CD14-positive monocyte (primary cell): ENCODE measurements around the gene ERC1. TPM values are rescaled to one million over a fixed set of nuclear protein-coding genes. Genes with fewer than 3 reads are reported as not detected.

ENCODE experiments used
- DNase-seq, 3 donors: peaks; one replicate each; pipeline ENCODE4 v3.0.0-alpha.2; 2011 to 2022
- H2AFZ ChIP-seq: 2 replicates; pipeline ENCODE4 v1.6.0; 2012; ENCODE audit warnings: mild to moderate bottlenecking, low read depth, low read length, inconsistent platforms; ENCODE audit not compliant: insufficient read depth, poor library complexity, severe bottlenecking
- H3K27ac ChIP-seq, 2 donors: 1 replicate in 1 of 2; 2 replicates in 1 of 2; pipeline ENCODE4 v1.5.1; 2012 to 2013; ENCODE audit warnings: low read length in 2 of 2, control low read depth in 1 of 2, inconsistent platforms in 1 of 2, low read depth in 1 of 2, mild to moderate bottlenecking in 1 of 2
- H3K27me3 ChIP-seq, 2 donors: one replicate each; pipeline versions ENCODE4 v1.6.0 to v1.6.1; 2011 to 2013; ENCODE audit warnings: low read length in 2 of 2; ENCODE audit not compliant: control insufficient read depth in 2 of 2, insufficient read depth in 2 of 2
- H3K36me3 ChIP-seq, 2 donors: replicated peaks in 1 of 2; 1 replicate in 1 of 2; 2 replicates in 1 of 2; pipeline versions ENCODE4 v1.5.1 to v1.6.1; 2012 to 2013; ENCODE audit warnings: low read length in 2 of 2, control low read depth in 1 of 2, inconsistent platforms in 1 of 2, mild to moderate bottlenecking in 1 of 2; ENCODE audit not compliant: insufficient read depth in 2 of 2, control insufficient read depth in 1 of 2
- H3K4me1 ChIP-seq, 2 donors: 1 replicate in 1 of 2; 2 replicates in 1 of 2; pipeline versions ENCODE4 v1.5.1 to v1.6.1; 2012 to 2013; ENCODE audit warnings: low read length in 2 of 2, control low read depth in 1 of 2, inconsistent platforms in 1 of 2, mild to moderate bottlenecking in 1 of 2, moderate library complexity in 1 of 2; ENCODE audit not compliant: insufficient read depth in 2 of 2, control insufficient read depth in 1 of 2
- H3K4me2 ChIP-seq: replicated peaks from 2 replicates; pipeline ENCODE3; 2012; ENCODE audit warnings: low read length, moderate library complexity, mild to moderate bottlenecking; ENCODE audit not compliant: poor library complexity, severe bottlenecking; ENCODE audit errors: extremely low read depth
- H3K4me3 ChIP-seq, 3 experiments: fragments of 200-600 bp in 1 of 3; sonication (generic) in 1 of 3; replicated peaks in 1 of 3; 1 replicate in 2 of 3; 2 replicates in 1 of 3; pipeline ENCODE4 v1.5.1; 2011 to 2013; ENCODE audit warnings: low read length in 3 of 3, mild to moderate bottlenecking in 3 of 3, control low read depth in 2 of 3, low read depth in 2 of 3, inconsistent platforms in 1 of 3, moderate library complexity in 1 of 3
- H3K79me2 ChIP-seq: 2 replicates; pipeline ENCODE4 v1.6.0; 2012; ENCODE audit warnings: mild to moderate bottlenecking, control low read depth, inconsistent platforms, low read length, moderate library complexity; ENCODE audit not compliant: insufficient read depth
- H3K9ac ChIP-seq: 2 replicates; pipeline ENCODE4 v1.6.0; 2017; ENCODE audit warnings: low read length, mild to moderate bottlenecking; ENCODE audit not compliant: insufficient read depth, poor library complexity, severe bottlenecking
- H3K9me3 ChIP-seq, 2 donors: replicated peaks in 1 of 2; 1 replicate in 1 of 2; 2 replicates in 1 of 2; pipeline versions ENCODE4 v1.5.1 to v1.6.1; 2012 to 2013; ENCODE audit warnings: low read length in 2 of 2, control low read depth in 1 of 2; ENCODE audit not compliant: control insufficient read depth in 1 of 2, insufficient read depth in 1 of 2
- H4K20me1 ChIP-seq: 2 replicates; pipeline ENCODE4 v1.6.0; 2012; ENCODE audit warnings: mild to moderate bottlenecking, low read length, control low read depth, moderate library complexity; ENCODE audit not compliant: insufficient read depth
- H3K27ac Mint-ChIP-seq, 7 donors: one replicate each; pipeline ENCODE4 v1.8.0; 2020; ENCODE audit warnings: mild to moderate bottlenecking in 7 of 7, mixed read lengths in 7 of 7, moderate library complexity in 6 of 7, inconsistent platforms in 2 of 7
- H3K27me3 Mint-ChIP-seq, 3 donors: one replicate each; pipeline ENCODE4 v1.8.0; 2021 to 2022; ENCODE audit warnings: low read depth in 3 of 3, mild to moderate bottlenecking in 3 of 3, mixed read lengths in 3 of 3, moderate library complexity in 3 of 3, inconsistent platforms in 1 of 3
- H3K36me3 Mint-ChIP-seq, 2 donors: one replicate each; pipeline ENCODE4 v1.8.0; 2020; ENCODE audit warnings: mixed read lengths in 2 of 2, inconsistent platforms in 1 of 2, mild to moderate bottlenecking in 1 of 2
- H3K4me1 Mint-ChIP-seq: one replicate; pipeline ENCODE4 v1.8.0; 2020; ENCODE audit warnings: mild to moderate bottlenecking, mixed read lengths
- H3K4me3 Mint-ChIP-seq, 2 donors: one replicate each; pipeline ENCODE4 v1.8.0; 2020; ENCODE audit warnings: mild to moderate bottlenecking in 2 of 2, mixed read lengths in 2 of 2, moderate library complexity in 1 of 2
- H3K9me3 Mint-ChIP-seq, 7 donors: one replicate each; pipeline ENCODE4 v1.8.0; 2020 to 2022; ENCODE audit warnings: mixed read lengths in 7 of 7, mild to moderate bottlenecking in 6 of 7, moderate library complexity in 6 of 7, inconsistent platforms in 2 of 7
- CTCF ChIP-seq: fragments of 200-600 bp; IDR thresholded peaks from one replicate; pipeline ENCODE4 v1.8.0; 2022; ENCODE audit warnings: antibody characterized with exemption, mild to moderate bottlenecking
- WGBS: methylation state at CpG from one replicate; pipeline ENCODE4 v1.1.5; 2013; ENCODE audit warnings: missing lambda C conversion rate; ENCODE audit not compliant: insufficient coverage; 5-methylcytosine and 5-hydroxymethylcytosine counted together
- intact Hi-C, 2 donors: fragments of 100-400 bp; cut with micrococcal nuclease; formaldehyde crosslinking; loops; one replicate each; pipeline versions ENCODE4 v1.15.0 to v1.15.1; 2023
- polyA plus RNA-seq, 3 donors: library from polyadenylated mRNA; depleted of rRNA in 1 of 3; unstranded in 2 of 3; stranded (reverse) in 1 of 3; fragments of 300-500 nt in 2 of 3; fragments of >200 nt in 1 of 3; fragmentation: Illumina TruSeq in 2 of 3; gene quantifications; 1 replicate in 2 of 3; 2 replicates in 1 of 3; pipeline ENCODE4 v1.2.3, GENCODE V29; 2012 to 2021

The ERC1 gene
- polyA plus RNA-seq, 3 donors, result 4.0 to 14.3 (median 5.1) TPM

DNA sequence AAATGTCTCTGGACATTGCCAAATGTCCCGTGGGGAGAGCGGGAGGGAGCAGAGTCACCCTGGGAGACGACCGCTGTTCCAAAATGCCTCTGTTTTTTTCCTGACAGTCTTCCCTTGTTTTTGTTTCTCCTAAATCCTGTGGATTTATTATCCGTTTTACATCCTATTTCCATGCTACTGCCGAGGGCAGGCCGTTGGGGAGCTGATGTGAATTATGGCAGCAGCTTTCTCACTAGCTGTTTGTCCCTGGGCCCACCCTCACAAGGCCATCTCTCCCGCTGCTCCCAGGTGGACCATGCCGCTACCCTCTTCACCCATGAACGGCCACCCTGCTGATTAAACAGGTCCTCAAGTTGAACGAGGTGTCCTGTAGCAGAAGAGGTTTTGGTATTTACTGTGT is 548.1 kb downstream of the ERC1 start:
- Mint-ChIP-seq H3K36me3 (no peaks in the 10 kb centered on the region), H3K4me1 (peaks cover 17% of the 10 kb centered on the region), H3K27ac (no peak overlapping the region), H3K4me3 (peak overlapping the region in 1 of 2 donors; percentile 65), H3K9me3 (peaks cover 0 to 11% (median 0%) of the 10 kb centered on the region in 7 donors), H3K27me3 (peaks cover 50 to 64% (median 52%) of the 10 kb centered on the region in 3 donors)
- DNase-seq, result no peak
- no peak overlapping the region for H3K27ac ChIP-seq
- H3K4me1 ChIP-seq, result peaks cover 15 to 17% of the 10 kb centered on the region in 2 donors
- TF ChIP-seq CTCF, result no peak
- H3K9me3 ChIP-seq, result no peaks in the 10 kb centered on the region
- intact Hi-C loops, result no loop called here
- no peaks in the 10 kb centered on the region for H3K36me3 ChIP-seq
- H3K79me2 ChIP-seq, result no peaks in the 10 kb centered on the region
- H2AFZ ChIP-seq, result no peak overlapping the region
- 94% methylated on average over 5 of the region's 11 CpGs for WGBS
- H4K20me1 ChIP-seq, result no peaks in the 10 kb centered on the region
- H3K27me3 ChIP-seq, result peaks cover 27 to 66% of the 10 kb centered on the region in 2 donors
- no peak overlapping the region for H3K4me2 ChIP-seq
- H3K4me3 ChIP-seq, result no peak overlapping the region
- no peak overlapping the region for H3K9ac ChIP-seq

DNA sequence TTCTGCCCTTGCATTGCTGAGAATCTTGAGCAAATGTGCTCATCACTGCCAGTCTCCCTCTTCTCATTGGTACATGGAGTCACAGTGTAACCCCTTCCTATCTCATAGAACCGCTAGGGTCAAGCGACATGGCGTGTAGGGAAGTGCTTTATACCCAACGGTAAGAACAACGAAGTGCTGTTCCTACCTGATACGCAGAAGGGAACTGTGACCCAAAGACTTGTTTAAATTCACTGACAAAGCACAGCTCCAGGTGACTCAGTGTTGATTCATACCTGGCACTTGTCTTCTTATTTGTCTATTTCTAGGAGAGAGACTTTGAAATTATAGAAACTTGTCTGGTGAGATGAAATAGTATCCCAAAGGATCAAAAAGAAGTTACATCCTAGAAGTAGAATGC is 549.7 kb downstream of the ERC1 start:
- H3K36me3 ChIP-seq, result no peaks in the 10 kb centered on the region
- peaks cover 22 to 28% of the 10 kb centered on the region in 2 donors for H3K4me1 ChIP-seq
- intact Hi-C loops, result no loop called here
- peaks cover 23 to 51% of the 10 kb centered on the region in 2 donors for H3K27me3 ChIP-seq
- Mint-ChIP-seq H3K36me3 (no peaks in the 10 kb centered on the region), H3K9me3 (peaks cover 0 to 7% (median 0%) of the 10 kb centered on the region in 7 donors), H3K27me3 (peaks cover 35 to 50% (median 41%) of the 10 kb centered on the region in 3 donors), H3K27ac (no peak overlapping the region), H3K4me1 (peaks cover 25% of the 10 kb centered on the region), H3K4me3 (no peak overlapping the region)
- no peaks in the 10 kb centered on the region for H4K20me1 ChIP-seq
- H3K4me2 ChIP-seq, result no peak overlapping the region
- no peaks in the 10 kb centered on the region for H3K79me2 ChIP-seq
- no peak for DNase-seq
- no peak overlapping the region for H3K4me3 ChIP-seq
- no CpG with 5 or more reads among the region's 6 CpGs for WGBS
- no peaks in the 10 kb centered on the region for H3K9me3 ChIP-seq
- TF ChIP-seq CTCF, result no peak
- H3K9ac ChIP-seq, result no peak overlapping the region
- no peak overlapping the region for H3K27ac ChIP-seq
- no peak overlapping the region for H2AFZ ChIP-seq
